Suprapubic skin (tissue), 4 donors: ENCODE data around the gene PODN. TPM values are rescaled to one million over a fixed set of nuclear protein-coding genes. Genes with fewer than 3 reads are reported as not detected.

Source experiments
- DNase-seq, 2 donors: peaks; one replicate each; pipeline ENCODE4 v3.0.0-alpha.2; 2019; ENCODE audit warnings: low spot score in 2 of 2
- H3K27ac ChIP-seq: fragments of 200-600 bp; sonication (generic); one replicate; pipeline ENCODE4 v1.5.1; 2019
- H3K27me3 ChIP-seq: fragments of 200-600 bp; sonication (generic); one replicate; pipeline ENCODE4 v1.5.1; 2019
- H3K36me3 ChIP-seq: fragments of 200-600 bp; sonication (generic); one replicate; pipeline ENCODE4 v1.5.1; 2019
- H3K4me1 ChIP-seq: fragments of 200-600 bp; sonication (generic); one replicate; pipeline ENCODE4 v1.5.1; 2019
- H3K4me3 ChIP-seq: fragments of 200-600 bp; sonication (generic); one replicate; pipeline ENCODE4 v1.5.1; 2019; ENCODE audit warnings: mild to moderate bottlenecking
- H3K9me3 ChIP-seq: fragments of 200-600 bp; sonication (generic); one replicate; pipeline ENCODE4 v1.5.1; 2019
- EP300 ChIP-seq: sonication (generic); formaldehyde crosslinking; IDR thresholded peaks from one replicate; pipeline ENCODE4 v1.6.1; 2017; ENCODE audit warnings: antibody characterized with exemption
- POLR2A ChIP-seq, 2 donors: fragments of 450-650 bp; IDR thresholded peaks; one replicate each; pipeline ENCODE4 v1.6.1; 2017; ENCODE audit warnings: antibody characterized with exemption in 2 of 2, mild to moderate bottlenecking in 2 of 2, moderate library complexity in 2 of 2
- POLR2AphosphoS5 ChIP-seq, 3 donors: sonication (generic); formaldehyde crosslinking; IDR thresholded peaks; one replicate each; pipeline ENCODE4 v1.6.1; 2017; ENCODE audit warnings: antibody characterized with exemption in 3 of 3
- WGBS: methylation state at CpG from one replicate; pipeline ENCODE4 v1.1.5; 2018; 5-methylcytosine and 5-hydroxymethylcytosine counted together
- total RNA-seq, 4 donors: library from RNA; depleted of rRNA; stranded (reverse); fragments of >200 nt; gene quantifications; one replicate each; pipeline ENCODE4 v1.1.0, GENCODE V29; 2016
- TF ChIP-seq, protein P1 (sequence below), 2 donors: fragments of 200-600 bp in 1 of 2; fragments of 450-650 bp in 1 of 2; sonication (generic) in 1 of 2; IDR thresholded peaks; one replicate each; pipeline ENCODE4 v1.5.1; 2016 to 2019; ENCODE audit warnings: antibody characterized with exemption in 2 of 2, mild to moderate bottlenecking in 1 of 2, moderate library complexity in 1 of 2

The PODN gene
- total RNA-seq, 4 donors from 2014 or later: 13.9 to 32.8 (median 19.8) TPM

DNA sequence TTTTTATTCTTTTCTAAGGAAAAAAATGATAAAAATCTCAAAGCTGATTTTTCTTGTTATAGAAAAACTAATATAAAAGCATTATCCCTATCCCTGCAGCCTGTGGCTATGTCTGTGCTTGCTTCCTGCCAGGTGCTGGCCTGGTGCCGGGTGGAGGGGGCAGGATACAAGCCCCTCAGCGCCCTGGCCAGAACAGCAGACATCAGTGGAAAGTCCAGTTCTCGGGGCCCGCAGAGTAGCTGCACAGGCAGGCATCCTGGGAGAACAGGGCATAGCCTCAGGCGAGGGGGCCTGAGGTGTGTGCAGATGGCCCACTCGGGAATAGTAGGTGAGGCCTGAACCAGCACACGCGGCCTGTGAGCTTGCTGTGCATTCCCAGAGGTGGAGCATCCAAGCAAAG, 23.4 kb downstream of the PODN start:
- H3K4me3 ChIP-seq: no peak overlapping the region
- no peaks in the 10 kb centered on the region for H3K9me3 ChIP-seq
- TF ChIP-seq POLR2AphosphoS5 (IDR thresholded peaks at IDR 0.05) (no peak), POLR2A (IDR thresholded peaks at IDR 0.05) (no peak), EP300 (no peak)
- TF ChIP-seq, protein P1, sequence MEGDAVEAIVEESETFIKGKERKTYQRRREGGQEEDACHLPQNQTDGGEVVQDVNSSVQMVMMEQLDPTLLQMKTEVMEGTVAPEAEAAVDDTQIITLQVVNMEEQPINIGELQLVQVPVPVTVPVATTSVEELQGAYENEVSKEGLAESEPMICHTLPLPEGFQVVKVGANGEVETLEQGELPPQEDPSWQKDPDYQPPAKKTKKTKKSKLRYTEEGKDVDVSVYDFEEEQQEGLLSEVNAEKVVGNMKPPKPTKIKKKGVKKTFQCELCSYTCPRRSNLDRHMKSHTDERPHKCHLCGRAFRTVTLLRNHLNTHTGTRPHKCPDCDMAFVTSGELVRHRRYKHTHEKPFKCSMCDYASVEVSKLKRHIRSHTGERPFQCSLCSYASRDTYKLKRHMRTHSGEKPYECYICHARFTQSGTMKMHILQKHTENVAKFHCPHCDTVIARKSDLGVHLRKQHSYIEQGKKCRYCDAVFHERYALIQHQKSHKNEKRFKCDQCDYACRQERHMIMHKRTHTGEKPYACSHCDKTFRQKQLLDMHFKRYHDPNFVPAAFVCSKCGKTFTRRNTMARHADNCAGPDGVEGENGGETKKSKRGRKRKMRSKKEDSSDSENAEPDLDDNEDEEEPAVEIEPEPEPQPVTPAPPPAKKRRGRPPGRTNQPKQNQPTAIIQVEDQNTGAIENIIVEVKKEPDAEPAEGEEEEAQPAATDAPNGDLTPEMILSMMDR (IDR thresholded peaks at IDR 0.05): no peak
- H3K27ac ChIP-seq: no peak overlapping the region
- H3K36me3 ChIP-seq: peaks cover 26% of the 10 kb centered on the region
- peaks cover 3% of the 10 kb centered on the region for H3K4me1 ChIP-seq
- no peaks in the 10 kb centered on the region for H3K27me3 ChIP-seq
- WGBS: 80% methylated on average over 8 of the region's 8 CpGs
- no peak for DNase-seq

DNA sequence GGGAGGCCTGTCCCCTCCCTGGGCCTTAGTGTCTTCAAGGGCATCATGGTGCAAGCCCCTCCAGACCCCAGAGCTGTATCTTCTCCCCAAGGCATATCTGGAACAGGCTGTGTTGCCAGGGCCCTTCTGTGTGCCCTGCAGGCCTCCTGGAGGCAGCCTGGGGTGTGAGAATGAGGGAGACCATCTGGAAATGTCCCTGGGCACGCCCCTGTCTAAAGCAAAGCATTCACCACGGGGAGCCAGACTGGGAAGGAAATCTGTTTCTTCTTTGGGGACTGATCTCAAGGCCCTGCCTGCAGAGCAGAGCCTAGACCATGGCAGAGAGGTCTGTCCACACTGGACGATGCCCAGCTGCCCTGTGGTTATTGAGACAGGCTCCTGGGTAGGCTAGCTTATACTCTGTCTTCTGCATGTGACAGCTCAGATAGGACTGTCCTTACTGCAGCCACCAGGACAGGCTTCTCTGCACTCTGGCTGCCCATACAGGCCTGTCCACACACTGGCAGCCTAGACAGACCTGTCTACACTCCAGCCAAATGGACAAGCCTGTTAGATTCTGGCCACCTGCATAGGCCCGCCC, 24.6 kb downstream of the PODN start:
- H3K36me3 ChIP-seq: peaks cover 15% of the 10 kb centered on the region
- no peak for DNase-seq

DNA sequence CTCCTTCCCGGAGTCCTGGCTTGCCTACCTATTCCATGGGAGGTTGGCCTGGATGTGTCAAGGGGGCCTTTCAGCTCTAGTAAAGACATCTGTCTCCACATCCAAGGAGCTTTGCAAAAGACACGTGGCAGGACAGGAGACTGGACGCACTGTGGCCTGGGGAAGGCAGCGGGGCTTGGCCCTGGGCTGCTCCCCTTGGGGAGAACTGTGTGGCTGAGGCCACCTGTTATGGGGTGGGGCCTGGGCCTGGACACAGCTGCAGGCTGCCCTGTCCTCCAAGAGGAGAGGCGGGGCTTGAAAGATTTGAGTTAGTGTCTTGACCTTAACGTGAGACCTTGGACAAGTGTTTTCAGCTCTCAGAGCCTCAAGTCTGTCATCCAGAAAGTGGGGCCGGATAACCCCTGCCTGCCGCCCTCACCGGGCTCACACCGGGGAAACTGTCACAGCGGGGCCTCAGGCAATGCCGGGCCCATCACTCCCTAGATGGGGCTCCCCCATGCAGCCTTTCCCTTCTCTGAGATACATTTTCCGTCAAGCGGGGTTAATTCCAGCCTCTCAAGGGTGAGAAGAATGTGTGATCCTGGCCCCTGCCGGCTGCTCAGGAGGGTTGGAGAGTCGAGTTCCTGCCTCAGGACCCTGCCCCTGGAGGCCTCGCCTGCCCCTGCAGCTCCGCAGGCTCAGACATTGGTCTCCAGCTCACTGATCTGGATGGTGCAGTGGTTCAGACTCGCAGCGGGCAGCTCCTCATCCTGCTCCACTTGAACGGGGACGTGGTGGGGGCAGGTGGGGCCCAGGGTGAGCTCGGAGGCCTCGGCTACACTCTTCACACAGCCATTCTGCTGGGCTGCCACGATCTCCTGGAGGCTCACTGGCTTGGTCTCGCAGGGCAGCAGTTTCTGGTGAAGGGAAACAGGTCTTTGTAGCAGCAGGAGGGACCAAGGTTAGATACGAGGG, 25.6 kb downstream of the PODN start:
- H3K9me3 ChIP-seq: no peaks in the 10 kb centered on the region
- H3K36me3 ChIP-seq: peaks cover 7% of the 10 kb centered on the region
- no peak overlapping the region for H3K4me3 ChIP-seq
- WGBS: 75% methylated on average over 20 of the region's 27 CpGs
- H3K4me1 ChIP-seq: peaks cover 3% of the 10 kb centered on the region
- no peak for DNase-seq
- no peak overlapping the region for H3K27ac ChIP-seq
- H3K27me3 ChIP-seq: no peaks in the 10 kb centered on the region
- TF ChIP-seq POLR2AphosphoS5 (IDR thresholded peaks at IDR 0.05) (no peak), EP300 (no peak), POLR2A (IDR thresholded peaks at IDR 0.05) (no peak)
- TF ChIP-seq, protein P1 (IDR thresholded peaks at IDR 0.05): no peak

More for the DNA sequence above, 24.6 kb downstream of the PODN start:
- 82% methylated on average over 1 of the region's 4 CpGs for WGBS
- no peaks in the 10 kb centered on the region for H3K9me3 ChIP-seq
- no peak overlapping the region for H3K4me3 ChIP-seq
- H3K4me1 ChIP-seq: peaks cover 3% of the 10 kb centered on the region
- no peak overlapping the region for H3K27ac ChIP-seq
- no peaks in the 10 kb centered on the region for H3K27me3 ChIP-seq
- TF ChIP-seq EP300 (no peak), POLR2AphosphoS5 (IDR thresholded peaks at IDR 0.05) (no peak), POLR2A (IDR thresholded peaks at IDR 0.05) (no peak)
- TF ChIP-seq, protein P1 (IDR thresholded peaks at IDR 0.05): no peak

DNA sequence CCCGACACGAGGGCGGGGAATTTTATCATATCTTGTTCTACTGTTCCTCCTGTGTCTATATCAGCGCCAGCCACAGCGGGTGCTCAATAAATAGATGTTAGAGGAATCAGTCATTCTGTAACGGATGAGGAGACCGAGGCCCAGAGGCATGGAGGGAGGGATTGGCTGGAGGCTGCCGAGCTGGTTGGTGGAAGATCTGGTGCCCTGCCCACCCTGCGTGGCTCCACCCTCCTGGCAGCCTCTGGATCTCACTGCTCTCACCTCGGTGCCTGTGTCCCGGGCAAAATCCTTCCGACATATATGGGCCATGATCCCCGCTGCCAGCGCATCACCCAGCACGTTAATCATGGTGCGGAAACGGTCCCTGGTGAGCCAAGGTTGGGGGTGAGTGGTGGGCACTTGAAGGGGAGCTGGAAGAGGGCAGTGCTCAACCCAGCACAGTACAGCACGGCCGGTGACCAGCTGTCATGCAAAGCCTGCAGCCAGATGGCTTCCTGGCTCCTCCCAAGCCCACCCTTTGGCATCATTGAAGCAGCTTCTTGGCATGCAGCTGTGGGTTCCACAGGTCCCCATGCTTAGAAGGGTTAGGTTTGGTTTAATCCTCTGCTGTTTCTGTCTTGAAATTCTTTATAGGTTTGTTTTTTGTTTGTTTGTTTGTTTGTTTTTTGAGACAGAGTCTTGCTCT, 26.7 kb downstream of the PODN start:
- Histone ChIP-seq H3K4me1 (peaks cover 3% of the 10 kb centered on the region), H3K9me3 (no peaks in the 10 kb centered on the region), H3K4me3 (no peak overlapping the region), H3K27me3 (no peaks in the 10 kb centered on the region), H3K36me3 (peaks cover 4% of the 10 kb centered on the region), H3K27ac (no peak overlapping the region)
- TF ChIP-seq EP300 (no peak), POLR2AphosphoS5 (IDR thresholded peaks at IDR 0.05) (no peak), POLR2A (IDR thresholded peaks at IDR 0.05) (no peak)
- TF ChIP-seq, protein P1 (IDR thresholded peaks at IDR 0.05): no peak
- no peak for DNase-seq
- 81% methylated on average over 13 of the region's 19 CpGs for WGBS
